K562 (cell line): ENCODE data around the gene ARL2. TPM values are rescaled to one million over a fixed set of nuclear protein-coding genes. Genes with fewer than 3 reads are reported as not detected.

Source experiments
- CBX5 ChIP-seq: IDR thresholded peaks from 2 replicates; pipeline ENCODE4 v1.6.1; 2014; ENCODE audit warnings: low read depth, borderline replicate concordance
- E2F5 ChIP-seq: sonication (generic); formaldehyde crosslinking; IDR thresholded peaks from 2 replicates; pipeline ENCODE4 v1.8.0; 2022; ENCODE audit warnings: mild to moderate bottlenecking, missing genetic modification reagents
- FOS ChIP-seq: IDR thresholded peaks from 3 replicates; pipeline ENCODE4 v1.6.1; 2011; ENCODE audit not compliant: insufficient read length; ENCODE audit errors: extremely low read depth
- KDM2B ChIP-seq: fragments of 250-450 bp; sonication (Bioruptor Pico); IDR thresholded peaks from 2 replicates; pipeline ENCODE4 v1.8.0; 2021; ENCODE audit warnings: mild to moderate bottlenecking, moderate library complexity
- MAFK ChIP-seq: IDR thresholded peaks from 2 replicates; pipeline ENCODE4 v1.6.1; 2011; ENCODE audit warnings: low read length, improper control_type of control experiment
- NFXL1 ChIP-seq: fragments of 450-650 bp; formaldehyde crosslinking; IDR thresholded peaks from 2 replicates; pipeline ENCODE4 v1.4.0; 2021; ENCODE audit warnings: mild to moderate bottlenecking
- SMARCA5 ChIP-seq: fragments of 450-650 bp; IDR thresholded peaks from 2 replicates; pipeline ENCODE4 v1.6.1; 2016
- STAT6 ChIP-seq: sonication (generic); formaldehyde crosslinking; IDR thresholded peaks from 2 replicates; pipeline ENCODE4 v1.8.1; 2023; ENCODE audit warnings: mild to moderate bottlenecking, missing genetic modification reagents
- TAL1 ChIP-seq: fragments of 450-650 bp; IDR thresholded peaks from 2 replicates; pipeline ENCODE4 v1.6.1; 2016; ENCODE audit warnings: mild to moderate bottlenecking
- TCF7L2 ChIP-seq: fragments of 150-350 bp; IDR thresholded peaks from 2 replicates; pipeline ENCODE4 v1.6.1; 2016; ENCODE audit warnings: low read depth, mild to moderate bottlenecking, low read length, moderate library complexity
- TCFL5 ChIP-seq: fragments of 250-450 bp; sonication (Bioruptor Pico); conservative IDR thresholded peaks from 2 replicates; pipeline ENCODE4 v1.6.1; 2021; ENCODE audit warnings: mild to moderate bottlenecking, moderate library complexity, matching md5 sums
- UBTF ChIP-seq, 2 experiments: IDR thresholded peaks; 2 replicates each; pipeline ENCODE4 v1.6.1; 2012; ENCODE audit warnings: improper control_type of control experiment in 2 of 2, low read depth in 2 of 2, low read length in 2 of 2, borderline replicate concordance in 1 of 2
- ZHX1 ChIP-seq: fragments of 150-350 bp; conservative IDR thresholded peaks from 2 replicates; pipeline ENCODE4 v1.6.1; 2014; ENCODE audit warnings: low read length
- ZNF445 ChIP-seq: fragments of 250-450 bp; sonication (Bioruptor Pico); IDR thresholded peaks from 2 replicates; pipeline ENCODE4 v1.4.0; 2020; ENCODE audit warnings: low read depth, mild to moderate bottlenecking, moderate library complexity
- polyA plus RNA-seq, 8 experiments: library from polyadenylated mRNA; depleted of rRNA in 4 of 8; stranded (reverse) in 5 of 8; unstranded in 3 of 8; fragments of >200 nt; fragmentation: Nextera tagmentation in 2 of 8; fragmentation: Illumina TruSeq in 1 of 8; extraction: Ambion mirVana in 2 of 8; extraction: Trizol in 1 of 8; gene quantifications; 2 replicates each; pipeline versions ENCODE4 v1.2.1 to v1.2.3, GENCODE V29; 2011 to 2014; ENCODE audit warnings: inconsistent platforms in 1 of 8, missing spikeins in 1 of 8
- total RNA-seq, 7 experiments: library from RNA; depleted of rRNA in 6 of 7; stranded (reverse); fragments of >200 nt in 6 of 7; fragmentation: Illumina TruSeq in 2 of 7; extraction: Trizol in 2 of 7; gene quantifications; 2 replicates each; pipeline versions ENCODE4 v1.2.1 to v1.2.3, GENCODE V29; 2011 to 2021; ENCODE audit warnings: low replicate concordance in 1 of 7
- TF ChIP-seq, protein P1 (sequence below): fragments of 450-650 bp; IDR thresholded peaks from 2 replicates; pipeline ENCODE4 v1.6.1; 2018; ENCODE audit warnings: mild to moderate bottlenecking, low read depth; ENCODE audit not compliant: partially characterized antibody
- TF ChIP-seq, protein P2 (sequence below): sonication (generic); formaldehyde crosslinking; IDR thresholded peaks from 2 replicates; pipeline ENCODE4 v1.8.0; 2022; ENCODE audit warnings: mild to moderate bottlenecking, missing genetic modification reagents

ARL2 gene
- total and polyA plus RNA-seq, 9 of the 15 experiments (the other 6 are each of a cell fraction or from before 2014, with no cell fraction given): 5.7 to 154 (median 92.2) TPM

DNA sequence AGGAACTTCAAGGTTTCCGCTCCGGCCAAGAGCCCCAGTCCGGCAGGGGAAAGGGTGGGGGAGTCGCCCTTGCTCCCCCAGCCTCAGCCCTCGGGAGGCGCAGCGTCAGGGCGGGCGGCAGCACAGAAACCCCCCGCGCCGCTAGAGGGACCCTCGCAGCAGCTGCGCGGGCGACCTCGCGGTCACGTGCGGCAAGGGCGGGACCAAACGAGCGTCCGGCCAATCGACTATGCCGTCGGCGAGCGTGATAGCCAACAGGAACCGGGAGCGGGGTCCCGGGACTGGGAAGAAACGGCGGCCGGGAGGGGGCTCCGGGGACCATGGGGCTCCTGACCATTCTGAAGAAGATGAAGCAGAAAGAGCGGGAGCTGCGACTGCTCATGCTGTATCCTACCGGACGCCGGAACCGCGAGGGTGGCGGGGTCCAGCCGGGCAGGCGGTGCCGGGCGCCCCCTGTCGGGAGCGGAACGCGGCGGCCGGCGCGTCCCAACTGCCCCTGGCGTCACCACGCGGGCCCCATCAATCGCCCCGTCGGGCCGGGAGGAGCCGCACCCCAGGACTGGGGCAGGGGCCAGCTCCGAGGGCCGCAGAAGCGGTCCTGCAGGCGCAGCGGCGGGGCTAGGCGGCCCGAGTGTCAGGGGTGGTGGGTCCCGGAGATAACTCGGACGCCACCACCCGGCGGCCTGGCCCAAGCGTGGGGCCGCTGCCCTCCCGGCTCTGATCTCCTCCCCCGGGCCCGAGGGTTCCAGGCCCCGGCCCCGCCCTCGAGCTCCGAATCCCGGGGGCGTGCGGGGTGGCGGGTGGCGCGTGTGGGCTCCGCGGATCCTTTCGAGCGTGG is at the start of gene ARL2 (continued):
- TF ChIP-seq STAT6 (no peak), TCF7L2 (peak; percentile 63), CBX5 (0 out of 2 replicates have a peak, but pooled peaks have one; percentile 10), UBTF (IDR thresholded peaks at IDR 0.05; ENCODE audit: borderline replicate concordance in 1 of 2, low read depth in 2 of 2, low read length in 2 of 2) (peak in 1 of 2 experiments; percentile 70; a peak in 1 of 4 replicates), SMARCA5 (no peak), ZHX1 (no peak), NFXL1 (no peak), MAFK (no peak), FOS (peak; percentile 77), ZNF445 (CRISPR knock-in tag) (no peak), TAL1 (no peak; the same call in 1 of the 2 replicates), KDM2B (CRISPR knock-in tag) (0 out of 2 replicates have a peak, but pooled peaks have one; percentile 70), TCFL5 (no peak), E2F5 (peak; percentile 96)
- TF ChIP-seq, protein P1, sequence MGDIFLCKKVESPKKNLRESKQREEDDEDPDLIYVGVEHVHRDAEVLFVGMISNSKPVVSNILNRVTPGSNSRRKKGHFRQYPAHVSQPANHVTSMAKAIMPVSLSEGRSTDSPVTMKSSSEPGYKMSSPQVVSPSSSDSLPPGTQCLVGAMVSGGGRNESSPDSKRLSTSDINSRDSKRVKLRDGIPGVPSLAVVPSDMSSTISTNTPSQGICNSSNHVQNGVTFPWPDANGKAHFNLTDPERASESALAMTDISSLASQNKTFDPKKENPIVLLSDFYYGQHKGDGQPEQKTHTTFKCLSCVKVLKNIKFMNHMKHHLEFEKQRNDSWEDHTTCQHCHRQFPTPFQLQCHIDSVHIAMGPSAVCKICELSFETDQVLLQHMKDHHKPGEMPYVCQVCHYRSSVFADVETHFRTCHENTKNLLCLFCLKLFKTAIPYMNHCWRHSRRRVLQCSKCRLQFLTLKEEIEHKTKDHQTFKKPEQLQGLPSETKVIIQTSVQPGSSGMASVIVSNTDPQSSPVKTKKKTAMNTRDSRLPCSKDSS: no peak
- TF ChIP-seq, protein P2, sequence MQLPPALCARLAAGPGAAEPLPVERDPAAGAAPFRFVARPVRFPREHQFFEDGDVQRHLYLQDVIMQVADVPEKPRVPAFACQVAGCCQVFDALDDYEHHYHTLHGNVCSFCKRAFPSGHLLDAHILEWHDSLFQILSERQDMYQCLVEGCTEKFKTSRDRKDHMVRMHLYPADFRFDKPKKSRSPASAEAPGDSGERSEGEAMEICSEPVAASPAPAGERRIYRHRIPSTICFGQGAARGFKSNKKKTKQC: peak; percentile 99
